ENCODE results near the gene C19orf47. TPM values are rescaled to one million over a fixed set of nuclear protein-coding genes. Genes with fewer than 3 reads are reported as not detected.
"Not testable (repeated sequence)": the region's sequence is repeated elsewhere in the genome, so short reads cannot be mapped to it uniquely, and the experiment has no call there.

The C19orf47 gene
- total RNA-seq, 1 donor from 2014 or later = 16.1 TPM

- peaks cover 87% of the 10 kb centered on the region for H3K36me3 ChIP-seq
- no peak for TF ChIP-seq CTCF (IDR thresholded peaks at IDR 0.05)
- intact Hi-C loops (cut with DNase I) = no loop called here
Observed at GRCh38 chr19:40371802-40372122, 23.6 kb upstream of the C19orf47 start.

GRCh38 chr19:40370997-40371801 is 23.0 kb upstream of the C19orf47 start:
- Histone ChIP-seq H3K27me3 (no peaks in the 10 kb centered on the region), H3K4me3 (no peak overlapping the region), H3K9me3 (no peaks in the 10 kb centered on the region), H3K27ac (no peak overlapping the region), H3K36me3 (peaks cover 91% of the 10 kb centered on the region), H3K4me1 (no peaks in the 10 kb centered on the region)
- intact Hi-C loops (cut with DNase I) = no loop called here
- ATAC-seq (no peak), DNase-seq (no peak)
- no peak for TF ChIP-seq CTCF (IDR thresholded peaks at IDR 0.05)

More at GRCh38 chr19:40371802-40372122, 23.6 kb upstream of the C19orf47 start:
- H3K4me3 ChIP-seq = no peak overlapping the region
- no peak overlapping the region for H3K27ac ChIP-seq
- H3K9me3 ChIP-seq = no peaks in the 10 kb centered on the region
- H3K4me1 ChIP-seq = no peaks in the 10 kb centered on the region
- no peaks in the 10 kb centered on the region for H3K27me3 ChIP-seq
- ATAC-seq (no peak), DNase-seq (no peak)

- H3K27me3 ChIP-seq; DNase-seq; H3K4me1 ChIP-seq; H3K4me3 ChIP-seq; H3K27ac ChIP-seq; H3K9me3 ChIP-seq; ATAC-seq; intact Hi-C loops (cut with DNase I): not testable (repeated sequence)
- H3K36me3 ChIP-seq = peaks cover 83% of the 10 kb centered on the region
Observed at GRCh38 chr19:40370253-40370652, 22.1 kb upstream of the C19orf47 start.

- no peak for TF ChIP-seq CTCF (IDR thresholded peaks at IDR 0.05)
- no peak overlapping the region for H3K27ac ChIP-seq
- H3K27me3 ChIP-seq = no peaks in the 10 kb centered on the region
- ATAC-seq (no peak), DNase-seq (no peak)
- H3K4me1 ChIP-seq = peaks cover 3% of the 10 kb centered on the region
- H3K4me3 ChIP-seq = no peak overlapping the region
- H3K9me3 ChIP-seq = no peaks in the 10 kb centered on the region
- intact Hi-C loops (cut with DNase I) = no loop called here
- H3K36me3 ChIP-seq = peaks cover 79% of the 10 kb centered on the region
Observed at GRCh38 chr19:40369797-40370196, 21.6 kb upstream of the C19orf47 start.

- Histone ChIP-seq H3K27me3 (no peaks in the 10 kb centered on the region), H3K4me3 (no peak overlapping the region), H3K9me3 (no peaks in the 10 kb centered on the region), H3K4me1 (peaks cover 7% of the 10 kb centered on the region), H3K27ac (no peak overlapping the region), H3K36me3 (peaks cover 59% of the 10 kb centered on the region)
- no peak for DNase-seq
- ATAC-seq = no peak
- TF ChIP-seq CTCF (IDR thresholded peaks at IDR 0.05) = no peak
- intact Hi-C loops (cut with DNase I) = no loop called here
Observed at GRCh38 chr19:40367577-40368434, 19.6 kb upstream of the C19orf47 start.

Measured in upper lobe of right lung (tissue), 1 donor.